Mucosa of descending colon (tissue), 3 donors: ENCODE measurements around the gene MPP7. TPM values are rescaled to one million over a fixed set of nuclear protein-coding genes. Genes with fewer than 3 reads are reported as not detected.

Source experiments
- ATAC-seq: fragments of 200-7000 bp; cut with Tn5 transposase; one replicate; pipeline ENCODE4 v1.9.1; 2020; ENCODE audit warnings: mild to moderate bottlenecking, moderate library complexity
- DNase-seq, 3 donors: peaks; one replicate each; pipeline ENCODE4 v3.0.0-alpha.2; 2020
- H3K36me3 ChIP-seq: fragments of 200-600 bp; one replicate; pipeline ENCODE4 v1.8.0; 2021; ENCODE audit warnings: low read depth, mild to moderate bottlenecking
- H3K4me1 ChIP-seq: fragments of 200-600 bp; one replicate; pipeline ENCODE4 v1.8.0; 2021; ENCODE audit warnings: low read depth, mild to moderate bottlenecking
- H3K4me3 ChIP-seq: fragments of 200-600 bp; one replicate; pipeline ENCODE4 v1.8.0; 2021; ENCODE audit warnings: mild to moderate bottlenecking
- H3K9me3 ChIP-seq: fragments of 200-600 bp; one replicate; pipeline ENCODE4 v1.8.0; 2021; ENCODE audit warnings: mild to moderate bottlenecking
- CTCF ChIP-seq: fragments of 200-600 bp; IDR thresholded peaks from one replicate; pipeline ENCODE4 v1.8.0; 2022; ENCODE audit warnings: antibody characterized with exemption, mild to moderate bottlenecking
- intact Hi-C, 2 donors: fragments of 100-400 bp; cut with DNase I in 1 of 2; cut with micrococcal nuclease in 1 of 2; formaldehyde crosslinking; loops; one replicate each; pipeline versions ENCODE4 v1.11.0 to v1.11.1; 2022; cut with DNase I, micrococcal nuclease
- total RNA-seq, 3 donors: library from RNA; stranded (reverse); fragmentation: NEBNext Ultra II Directional in 2 of 3; extraction: Animal tissue kit (Norgen Biotek cat#: 25700) in 2 of 3; gene quantifications; one replicate each; pipeline versions ENCODE4 v1.2.1 to v1.2.4, GENCODE V29; 2021 to 2023
- donor health status: DM: no; HTN: no; CAD: no; lungs with moderate emphysema.
- donor health status: DM: no; HTN: no; CAD: no.
- donor health status: DM: no; HTN: yes; CAD: no.

MPP7 gene
- total RNA-seq, 3 donors from 2014 or later = 32.7 to 45.8 (median 38.7) TPM

GRCh38 chr10:28307267-28307666 is 4.4 kb upstream of the MPP7 start:
- Histone ChIP-seq H3K4me1 (no peaks in the 10 kb centered on the region), H3K36me3 (no peaks in the 10 kb centered on the region), H3K4me3 (no peak overlapping the region), H3K9me3 (no peaks in the 10 kb centered on the region)
- TF ChIP-seq CTCF = no peak
- intact Hi-C loops = loop anchor here (10.0 kb wide), 2 partner anchors 68 to 78 kb away; no protein-coding TSS in a partner anchor
- ATAC-seq (no peak), DNase-seq (no peak)

- ATAC-seq (no peak), DNase-seq (no peak)
- Histone ChIP-seq H3K4me1 (no peaks in the 10 kb centered on the region), H3K4me3 (no peak overlapping the region), H3K9me3 (no peaks in the 10 kb centered on the region), H3K36me3 (no peaks in the 10 kb centered on the region)
- no peak for TF ChIP-seq CTCF
- intact Hi-C loops = loop anchor here (10.0 kb wide), 2 partner anchors 69 to 79 kb away; no protein-coding TSS in a partner anchor
These were observed 2.7 kb upstream of the MPP7 start for GRCh38 chr10:28305553-28305952.

GRCh38 chr10:28304032-28304571 is 1.2 kb upstream of the MPP7 start:
- H3K4me1 ChIP-seq = no peaks in the 10 kb centered on the region
- DNase-seq (no peak), ATAC-seq (no peak)
- TF ChIP-seq CTCF = no peak
- no peak overlapping the region for H3K4me3 ChIP-seq
- intact Hi-C loops = loop anchor here (10.0 kb wide), 2 partner anchors 71 to 81 kb away; no protein-coding TSS in a partner anchor
- H3K36me3 ChIP-seq = no peaks in the 10 kb centered on the region
- no peaks in the 10 kb centered on the region for H3K9me3 ChIP-seq

- no peak for TF ChIP-seq CTCF
- peak; percentile 5 for ATAC-seq
- DNase-seq = peak in 1 of 3 donors; percentile 19
- no peaks in the 10 kb centered on the region for H3K36me3 ChIP-seq
- intact Hi-C loops = loop anchor here (10.0 kb wide), 2 partner anchors 73 to 83 kb away; no protein-coding TSS in a partner anchor
- H3K4me1 ChIP-seq = no peaks in the 10 kb centered on the region
- H3K4me3 ChIP-seq = peak overlapping the region; percentile 70
- no peaks in the 10 kb centered on the region for H3K9me3 ChIP-seq
These were observed 739 bp downstream of the MPP7 start for GRCh38 chr10:28302012-28302637.

- H3K4me1 ChIP-seq = no peaks in the 10 kb centered on the region
These were observed 2.8 kb downstream of the MPP7 start for GRCh38 chr10:28300027-28300426.

More at GRCh38 chr10:28300027-28300426, 2.8 kb downstream of the MPP7 start:
- no peak for TF ChIP-seq CTCF
- ATAC-seq (no peak), DNase-seq (no peak)
- Histone ChIP-seq H3K9me3 (no peaks in the 10 kb centered on the region), H3K4me3 (no peak overlapping the region), H3K36me3 (no peaks in the 10 kb centered on the region)
- intact Hi-C loops = loop anchor here (10.0 kb wide), 2 partner anchors 75 to 85 kb away; no protein-coding TSS in a partner anchor
